Breast epithelium (tissue), 4 donors: ENCODE results near the gene C10orf105. TPM values are rescaled to one million over a fixed set of nuclear protein-coding genes. Genes with fewer than 3 reads are reported as not detected.

Experiments
- DNase-seq, 2 donors: peaks; one replicate each; pipeline ENCODE4 v3.0.0-alpha.2; 2019; ENCODE audit warnings: low spot score in 2 of 2
- H3K27ac ChIP-seq, 2 donors: fragments of 200-600 bp; sonication (generic) in 1 of 2; one replicate each; pipeline ENCODE4 v1.5.1; 2016 to 2019; ENCODE audit warnings: mild to moderate bottlenecking in 1 of 2
- H3K27me3 ChIP-seq, 2 donors: fragments of 200-600 bp; sonication (generic) in 1 of 2; one replicate each; pipeline versions ENCODE4 v1.5.1 to v1.6.0; 2017 to 2019; ENCODE audit warnings: control low read depth in 1 of 2, mild to moderate bottlenecking in 1 of 2
- H3K36me3 ChIP-seq: fragments of 200-600 bp; one replicate; pipeline ENCODE4 v1.5.1; 2019
- H3K4me1 ChIP-seq, 2 donors: fragments of 200-600 bp; sonication (generic); one replicate each; pipeline ENCODE4 v1.5.1; 2016 to 2019; ENCODE audit warnings: control low read depth in 1 of 2
- H3K4me3 ChIP-seq, 3 donors: fragments of 200-600 bp; sonication (generic); 1 replicate in 2 of 3; 2 replicates in 1 of 3; pipeline ENCODE4 v1.5.1; 2016 to 2019; ENCODE audit warnings: mild to moderate bottlenecking in 3 of 3, moderate library complexity in 2 of 3
- H3K9me3 ChIP-seq, 2 donors: fragments of 200-600 bp; sonication (generic) in 1 of 2; one replicate each; pipeline ENCODE4 v1.5.1; 2016 to 2019; ENCODE audit warnings: control low read depth in 1 of 2
- POLR2A ChIP-seq: fragments of 450-650 bp; IDR thresholded peaks from one replicate; pipeline ENCODE4 v1.6.1; 2016; ENCODE audit warnings: antibody characterized with exemption, mild to moderate bottlenecking, moderate library complexity
- POLR2AphosphoS5 ChIP-seq, 3 donors: sonication (generic); formaldehyde crosslinking; IDR thresholded peaks; one replicate each; pipeline ENCODE4 v1.6.1; 2017; ENCODE audit warnings: antibody characterized with exemption in 3 of 3
- intact Hi-C: fragments of 100-400 bp; cut with DNase I; formaldehyde crosslinking; loops from one replicate; pipeline ENCODE4 v1.15.1; 2023; ENCODE audit warnings: low total_unique reads
- total RNA-seq, 3 donors: library from RNA; depleted of rRNA; stranded (reverse); fragments of >200 nt; gene quantifications; one replicate each; pipeline ENCODE4 v1.1.0, GENCODE V29; 2016
- TF ChIP-seq, protein P1 (sequence below), 3 donors: fragments of 450-650 bp; IDR thresholded peaks; one replicate each; pipeline ENCODE4 v1.5.1; 2016 to 2017; ENCODE audit warnings: antibody characterized with exemption in 3 of 3, mild to moderate bottlenecking in 3 of 3, moderate library complexity in 3 of 3

C10orf105 gene, protein sequence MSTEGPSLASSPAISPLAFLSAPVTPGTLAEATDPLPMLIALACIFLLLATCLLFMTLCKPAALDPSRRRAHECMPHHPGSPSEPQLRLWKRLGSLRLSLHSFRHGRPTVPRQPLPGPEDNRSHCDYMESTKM
- under 1 TPM in 2 of 3 donors, not detected in 1; under 0.01 to 0.29 TPM for total RNA-seq

DNA sequence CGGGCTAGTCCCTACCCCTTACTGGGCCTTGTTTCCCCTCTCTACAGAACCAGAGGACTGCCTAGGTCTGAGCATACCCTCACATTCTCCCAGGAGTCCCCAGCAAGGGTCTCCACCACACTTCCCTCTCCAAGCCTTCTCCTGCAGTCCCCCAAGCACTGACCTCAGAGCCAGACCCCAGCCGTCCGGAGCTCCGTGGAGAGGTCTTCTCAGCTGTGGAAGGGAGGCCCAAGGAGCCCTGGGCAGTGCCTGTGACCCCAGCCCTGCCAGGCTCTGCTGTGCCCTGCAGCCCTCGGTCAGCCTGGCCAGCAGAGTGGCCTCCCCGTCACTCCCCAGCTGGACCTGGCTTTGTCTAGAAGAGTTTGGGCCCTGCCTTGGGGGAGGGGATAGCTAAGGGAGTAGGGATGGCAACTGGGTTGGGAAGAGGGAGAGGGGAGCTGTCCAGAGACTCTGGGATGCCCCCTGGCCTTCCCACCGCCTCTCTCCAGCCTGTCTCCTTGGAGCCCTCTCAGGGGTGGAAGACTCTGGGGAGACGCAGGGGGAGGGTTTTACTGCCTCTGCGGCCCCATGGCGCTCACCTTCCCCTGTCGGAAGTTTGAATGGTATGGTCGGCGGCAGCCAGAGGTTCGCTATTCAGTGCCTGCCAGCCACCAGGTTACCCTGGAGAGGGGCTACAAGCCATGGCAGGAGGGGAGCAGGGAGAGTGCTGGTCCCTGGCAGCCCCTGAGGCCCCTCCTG is at the start of gene C10orf105:
Gene C10orf105 (minus strand): TSS at position 315 of the 738 bp plus-strand sequence. CDS start 3,441 bp downstream, outside the sequence.
- Histone ChIP-seq H3K27me3 (no peaks in the 10 kb centered on the region), H3K4me3 (no peak within 1 kb of the TSS), H3K36me3 (no peaks in the 10 kb centered on the region), H3K4me1 (peaks cover 8 to 12% of the 10 kb centered on the region in 2 donors), H3K27ac (peak within 1 kb of the TSS in 1 of 2 donors; percentile 32), H3K9me3 (no peaks in the 10 kb centered on the region)
- TF ChIP-seq, protein P1, sequence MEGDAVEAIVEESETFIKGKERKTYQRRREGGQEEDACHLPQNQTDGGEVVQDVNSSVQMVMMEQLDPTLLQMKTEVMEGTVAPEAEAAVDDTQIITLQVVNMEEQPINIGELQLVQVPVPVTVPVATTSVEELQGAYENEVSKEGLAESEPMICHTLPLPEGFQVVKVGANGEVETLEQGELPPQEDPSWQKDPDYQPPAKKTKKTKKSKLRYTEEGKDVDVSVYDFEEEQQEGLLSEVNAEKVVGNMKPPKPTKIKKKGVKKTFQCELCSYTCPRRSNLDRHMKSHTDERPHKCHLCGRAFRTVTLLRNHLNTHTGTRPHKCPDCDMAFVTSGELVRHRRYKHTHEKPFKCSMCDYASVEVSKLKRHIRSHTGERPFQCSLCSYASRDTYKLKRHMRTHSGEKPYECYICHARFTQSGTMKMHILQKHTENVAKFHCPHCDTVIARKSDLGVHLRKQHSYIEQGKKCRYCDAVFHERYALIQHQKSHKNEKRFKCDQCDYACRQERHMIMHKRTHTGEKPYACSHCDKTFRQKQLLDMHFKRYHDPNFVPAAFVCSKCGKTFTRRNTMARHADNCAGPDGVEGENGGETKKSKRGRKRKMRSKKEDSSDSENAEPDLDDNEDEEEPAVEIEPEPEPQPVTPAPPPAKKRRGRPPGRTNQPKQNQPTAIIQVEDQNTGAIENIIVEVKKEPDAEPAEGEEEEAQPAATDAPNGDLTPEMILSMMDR (IDR thresholded peaks at IDR 0.05), result no peak
- TF ChIP-seq POLR2AphosphoS5 (IDR thresholded peaks at IDR 0.05), result no peak
- TF ChIP-seq POLR2A, result no peak
- intact Hi-C loops, result no loop called here
- no peak for DNase-seq

DNA sequence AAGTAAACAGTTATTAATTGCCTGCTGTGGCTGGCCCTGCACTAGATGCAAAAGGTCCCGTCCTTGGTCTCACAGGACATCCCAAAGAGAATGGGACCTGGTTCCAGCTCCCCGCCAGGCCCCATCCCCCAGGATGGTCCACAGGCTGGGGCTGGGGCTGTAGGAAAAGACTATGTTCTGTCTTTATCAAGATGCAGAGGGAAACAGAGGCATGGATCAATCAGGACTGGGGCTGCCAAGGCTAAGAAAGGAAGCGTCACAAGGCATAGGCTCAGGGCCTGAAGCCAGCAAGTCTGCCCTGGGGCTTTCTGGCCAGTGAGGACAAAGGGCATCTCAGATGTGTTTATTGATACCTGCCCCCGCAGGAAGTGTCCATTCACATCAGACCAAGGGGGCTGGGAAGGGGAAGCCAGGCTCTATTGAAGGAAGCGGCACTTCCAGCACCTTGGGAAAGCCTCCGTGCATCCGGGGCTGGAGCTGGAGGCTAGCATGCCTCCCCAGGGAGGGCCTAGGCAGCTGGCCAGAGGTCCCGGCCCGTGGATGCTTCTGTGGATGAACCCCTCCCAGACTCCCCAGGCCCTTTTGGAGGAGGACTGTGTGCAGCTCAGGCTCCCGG is 48.0 kb upstream of the C10orf105 start:
- TF ChIP-seq, protein P1 (IDR thresholded peaks at IDR 0.05), result no peak
- peak in 1 of 3 donors; percentile 10 for TF ChIP-seq POLR2AphosphoS5 (IDR thresholded peaks at IDR 0.05)
- no peak for TF ChIP-seq POLR2A
- peak overlapping the region in 1 of 3 donors; percentile 45 for H3K4me3 ChIP-seq
- H3K27me3 ChIP-seq, result no peaks in the 10 kb centered on the region
- DNase-seq, result no peak
- no peaks in the 10 kb centered on the region for H3K36me3 ChIP-seq
- H3K9me3 ChIP-seq, result no peaks in the 10 kb centered on the region
- peak overlapping the region; percentile 82 to 94 for H3K27ac ChIP-seq
- intact Hi-C loops, result no loop called here
- H3K4me1 ChIP-seq, result peaks cover 7 to 23% of the 10 kb centered on the region in 2 donors

DNA sequence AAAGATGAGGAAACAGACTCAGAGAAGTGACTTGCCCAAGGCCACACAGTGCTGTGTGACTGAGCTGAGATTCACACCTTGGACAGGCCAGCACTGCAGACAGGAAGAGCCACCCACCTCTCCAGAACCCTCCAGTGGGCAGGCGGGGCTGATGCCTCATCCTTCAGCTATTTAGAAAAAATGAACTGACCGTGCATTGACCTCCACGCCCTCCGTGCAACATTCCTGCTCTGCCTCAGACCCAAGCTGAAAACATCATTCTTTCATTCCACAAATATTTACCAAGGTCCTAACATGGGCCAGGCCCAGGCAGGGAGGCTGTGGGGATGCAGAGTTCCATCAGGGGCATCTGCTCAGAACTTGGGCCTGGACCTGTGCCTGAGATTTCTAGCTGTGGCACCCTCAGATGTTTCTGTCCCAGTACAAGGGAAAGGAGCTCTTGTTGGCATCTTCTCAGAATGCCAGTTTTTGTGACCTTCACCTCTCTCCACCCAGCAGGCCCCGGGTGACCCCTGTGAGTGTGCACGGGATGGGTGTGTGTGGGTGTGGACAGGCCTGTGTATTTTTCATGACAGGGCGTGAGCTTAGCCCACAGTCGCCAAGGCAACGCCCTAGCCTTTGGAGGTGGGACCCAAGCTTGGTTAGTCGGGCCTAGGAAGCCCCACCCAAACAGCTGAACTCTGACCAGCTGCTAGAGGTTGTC is 47.3 kb upstream of the C10orf105 start:
- Histone ChIP-seq H3K27me3 (no peaks in the 10 kb centered on the region), H3K4me1 (peaks cover 7 to 23% of the 10 kb centered on the region in 2 donors), H3K4me3 (peak overlapping the region in 1 of 3 donors; percentile 45), H3K27ac (peak overlapping the region; percentile 82 to 94), H3K36me3 (no peaks in the 10 kb centered on the region), H3K9me3 (no peaks in the 10 kb centered on the region)
- peak in 2 of 3 donors; percentile 63 to 68 for TF ChIP-seq POLR2AphosphoS5 (IDR thresholded peaks at IDR 0.05)
- TF ChIP-seq, protein P1 (IDR thresholded peaks at IDR 0.05), result no peak
- TF ChIP-seq POLR2A, result no peak
- intact Hi-C loops, result no loop called here
- peak in 1 of 2 donors; percentile 84 for DNase-seq

DNA sequence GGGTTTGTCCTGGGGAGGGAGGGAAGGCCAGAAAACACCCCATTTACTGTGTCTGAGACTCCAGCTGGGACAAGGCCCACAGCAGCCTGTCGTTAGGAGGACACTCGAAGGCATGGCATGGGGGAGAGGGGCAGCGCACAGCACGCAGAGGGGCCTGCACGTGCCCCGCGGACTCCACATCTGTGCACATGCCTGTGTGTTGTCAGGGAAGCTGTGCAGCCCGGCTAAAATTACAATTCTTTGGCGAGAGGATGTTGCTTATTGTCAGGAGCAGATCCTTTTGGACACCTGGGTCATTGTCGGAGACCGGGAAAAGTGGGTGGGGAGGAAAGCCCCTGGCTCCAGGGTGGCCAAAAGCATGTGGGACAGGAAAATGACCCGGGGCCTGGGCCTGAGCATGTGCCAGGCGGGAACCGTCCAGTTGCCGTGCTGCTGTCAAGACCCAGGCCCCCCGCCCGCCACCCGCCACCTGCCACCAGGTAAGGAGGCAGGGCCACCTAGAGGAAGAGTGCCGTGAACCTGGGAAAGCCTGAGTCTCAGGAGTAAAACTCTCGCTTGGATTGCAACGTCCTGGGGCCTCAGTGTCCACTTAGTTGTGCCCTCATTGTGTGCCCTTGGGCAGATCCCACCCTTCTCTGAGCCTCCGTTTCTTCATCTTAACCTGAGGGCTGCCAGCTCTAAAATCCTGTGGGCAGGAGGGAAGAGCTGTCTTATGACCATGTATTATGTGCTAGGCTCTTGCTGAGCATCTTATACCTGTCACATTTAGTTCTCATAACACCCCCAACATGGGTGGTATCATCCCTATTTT is 46.5 kb upstream of the C10orf105 start:
- Histone ChIP-seq H3K27ac (peak overlapping the region; percentile 82 to 94), H3K4me3 (peak overlapping the region in 1 of 3 donors; percentile 45), H3K36me3 (no peaks in the 10 kb centered on the region), H3K4me1 (peaks cover 7 to 23% of the 10 kb centered on the region in 2 donors), H3K9me3 (no peaks in the 10 kb centered on the region), H3K27me3 (no peaks in the 10 kb centered on the region)
- TF ChIP-seq, protein P1 (IDR thresholded peaks at IDR 0.05), result no peak
- no peak for TF ChIP-seq POLR2A
- no peak for TF ChIP-seq POLR2AphosphoS5 (IDR thresholded peaks at IDR 0.05)
- intact Hi-C loops, result no loop called here
- DNase-seq, result no peak
